NCI-H2081 treated with DMSO at 0.1 percent for 48 hours (cell line): ENCODE results near the gene CNTNAP2.
"Not testable (repeated sequence)": the region's sequence is repeated elsewhere in the genome, so short reads cannot be mapped to it uniquely, and the experiment has no call there.

Experiments
- DNase-seq: peaks from one replicate; lab custom pipeline; 2025; lab: John Stamatoyannopoulos, UW

Gene CNTNAP2

DNA sequence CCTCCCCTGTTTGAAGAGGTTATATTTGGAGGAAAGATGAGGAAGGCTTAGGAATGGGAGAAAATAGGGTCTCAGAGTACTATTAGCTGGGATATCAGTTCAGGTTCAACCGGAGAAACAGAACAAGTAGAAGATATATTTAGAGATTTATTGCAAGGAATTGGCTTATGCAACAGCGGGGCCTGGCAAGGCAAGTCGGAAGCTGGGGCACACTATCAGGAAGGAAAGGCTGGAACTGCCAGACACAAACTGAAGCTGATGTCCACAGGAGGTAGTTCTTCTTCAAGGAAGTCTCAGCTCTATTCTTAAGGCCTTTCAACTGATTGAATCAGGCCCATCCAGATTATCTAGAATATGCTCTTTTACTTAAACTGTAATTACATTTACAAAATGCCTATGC is 1534.4 kb downstream of the CNTNAP2 start:
- DNase-seq: no peak

DNA sequence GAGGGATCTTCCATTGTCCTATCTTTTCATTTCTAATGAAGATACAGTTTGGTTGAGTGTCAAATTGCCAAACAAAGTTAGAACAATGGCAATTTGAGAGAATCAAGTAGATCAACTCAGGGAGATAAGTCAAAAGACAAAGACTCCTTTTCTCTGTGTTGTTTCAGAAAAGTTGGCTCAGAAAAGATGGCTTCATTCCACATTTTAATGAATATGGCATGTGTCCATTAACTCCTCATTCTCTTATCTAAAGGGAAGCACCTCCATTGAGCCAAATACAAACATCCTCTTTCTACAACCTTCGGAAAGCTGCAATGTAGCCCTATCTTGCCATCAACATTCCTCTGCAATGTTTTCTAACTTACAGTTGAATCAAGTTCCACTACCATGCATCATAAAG is 1535.0 kb downstream of the CNTNAP2 start:
- no peak for DNase-seq

DNA sequence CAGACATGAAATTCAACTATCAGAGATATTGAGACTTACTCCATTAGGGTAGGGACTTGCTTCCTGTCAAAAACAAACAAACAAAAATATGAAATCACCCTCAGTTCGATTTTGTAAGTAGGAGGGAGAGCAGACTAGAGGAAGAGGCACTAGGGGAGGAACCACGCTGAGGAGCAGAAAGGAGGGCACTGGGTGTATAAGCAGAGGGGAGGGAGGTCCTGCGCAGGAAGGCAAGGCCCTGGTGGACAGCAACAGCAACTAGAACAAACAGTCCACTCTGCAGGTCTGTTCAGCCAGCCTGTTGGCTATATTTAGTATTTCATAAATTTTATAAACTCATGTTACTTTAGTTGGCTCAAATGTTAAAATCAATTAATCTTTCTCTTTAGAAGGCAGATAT is 1536.9 kb downstream of the CNTNAP2 start:
- no peak for DNase-seq

DNA sequence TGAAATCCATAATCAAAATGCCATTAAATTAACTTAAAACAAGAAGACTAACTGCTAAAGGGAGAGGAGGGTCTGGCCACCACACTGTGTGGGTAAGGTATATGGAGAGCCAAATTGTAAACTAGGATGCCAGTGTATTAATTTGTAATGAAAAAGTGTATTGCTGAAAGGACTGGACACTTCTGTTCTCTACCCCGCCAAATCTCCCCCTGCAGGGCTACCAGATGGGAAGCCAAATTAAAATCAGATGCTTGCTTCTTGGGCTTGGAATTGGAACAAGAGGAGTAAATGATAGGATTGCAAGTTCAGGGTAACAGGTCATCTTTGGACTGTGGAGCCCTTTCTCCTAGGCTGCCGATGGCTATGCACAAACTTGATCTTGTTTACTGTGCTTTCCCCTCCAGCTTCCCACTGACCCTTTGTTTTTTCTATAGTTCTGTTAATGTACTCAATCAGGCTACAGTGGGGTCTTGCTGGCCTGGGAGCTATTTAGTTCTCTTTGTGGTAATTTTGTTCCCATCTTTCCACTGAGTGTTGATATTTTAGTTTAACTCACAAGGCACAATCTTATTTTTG is 1541.9 kb downstream of the CNTNAP2 start:
- no peak for DNase-seq

DNA sequence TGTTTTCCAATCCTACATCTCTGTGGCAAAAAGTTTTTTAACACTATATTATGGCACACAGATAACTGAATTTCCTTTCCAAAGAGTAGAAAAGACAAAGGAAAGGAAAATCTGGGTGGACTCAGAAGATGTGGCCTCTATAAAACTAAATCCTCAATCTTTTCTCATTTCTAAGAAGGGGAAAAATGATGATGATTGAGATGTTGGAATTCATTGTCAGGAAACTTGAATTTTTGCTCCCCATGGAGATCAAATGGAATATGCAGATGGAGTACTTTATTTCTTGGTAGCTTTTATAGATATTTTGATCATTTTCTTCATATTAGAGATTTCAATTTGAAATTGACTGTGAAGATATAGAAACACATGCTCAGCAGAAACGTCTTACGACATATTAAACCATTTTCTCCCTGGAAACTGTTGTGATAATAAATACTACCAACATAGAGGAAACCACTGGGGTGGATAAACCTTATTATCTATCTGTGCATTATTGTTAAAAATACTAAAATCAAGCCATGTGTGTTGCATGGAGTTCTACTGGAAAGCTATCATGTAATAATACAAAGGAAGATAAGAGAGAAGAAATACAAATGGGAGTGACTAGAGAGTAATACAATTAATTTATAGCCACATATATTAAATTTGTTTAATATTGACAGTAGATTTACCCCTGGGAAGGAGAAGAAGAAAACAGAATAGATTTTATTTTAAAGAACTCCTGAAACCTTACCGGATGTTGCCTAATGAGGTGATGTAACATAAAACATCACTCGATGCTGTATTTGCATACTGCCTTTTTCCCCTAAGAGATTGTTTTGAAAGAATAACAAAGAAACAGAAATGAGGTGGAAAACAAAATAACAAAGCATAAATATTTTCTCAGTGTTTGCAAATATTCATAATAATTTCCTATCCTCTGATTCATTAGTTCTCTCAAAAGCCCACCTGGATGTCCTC is 1542.7 kb downstream of the CNTNAP2 start:
- DNase-seq: no peak

DNA sequence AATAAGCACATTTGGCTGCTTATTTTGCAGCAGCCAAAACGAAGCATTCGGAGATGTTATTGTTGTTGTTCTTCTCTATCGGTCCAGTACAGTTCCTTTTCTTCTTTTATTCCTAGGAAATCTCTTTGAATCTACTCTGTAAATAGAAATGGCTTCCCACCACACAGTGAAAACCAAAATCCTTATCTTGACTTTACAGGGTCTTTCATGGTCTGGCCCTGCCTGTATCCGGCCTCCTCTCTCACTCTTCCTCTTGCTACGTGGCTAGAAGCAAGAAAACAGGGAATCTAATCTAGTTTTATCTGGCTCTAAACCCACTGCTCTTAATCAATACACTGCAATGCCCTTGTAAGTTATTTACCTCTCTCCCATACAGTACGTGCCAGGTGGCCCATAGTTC is 1547.9 kb downstream of the CNTNAP2 start:
- no peak for DNase-seq

DNA sequence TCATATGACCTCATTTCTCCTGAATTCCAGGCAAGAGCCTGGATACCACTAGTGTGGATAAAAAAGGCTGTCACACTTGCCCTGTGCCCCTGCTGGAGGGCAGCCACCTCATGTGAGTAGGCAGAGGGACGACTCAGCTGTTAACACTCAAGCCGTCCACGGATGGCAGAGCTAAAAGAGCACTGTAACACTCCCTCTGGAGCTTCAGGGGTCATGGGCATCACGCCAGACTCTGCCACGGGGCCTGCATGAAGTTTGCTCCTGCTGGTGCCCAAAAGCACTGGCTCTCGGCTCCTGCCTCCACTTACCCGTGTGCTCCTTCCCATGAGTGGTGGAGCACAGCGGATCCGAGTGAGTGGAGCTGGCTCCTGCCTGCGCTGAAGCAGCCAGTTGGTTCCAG is 1554.2 kb downstream of the CNTNAP2 start:
- no peak for DNase-seq

DNA sequence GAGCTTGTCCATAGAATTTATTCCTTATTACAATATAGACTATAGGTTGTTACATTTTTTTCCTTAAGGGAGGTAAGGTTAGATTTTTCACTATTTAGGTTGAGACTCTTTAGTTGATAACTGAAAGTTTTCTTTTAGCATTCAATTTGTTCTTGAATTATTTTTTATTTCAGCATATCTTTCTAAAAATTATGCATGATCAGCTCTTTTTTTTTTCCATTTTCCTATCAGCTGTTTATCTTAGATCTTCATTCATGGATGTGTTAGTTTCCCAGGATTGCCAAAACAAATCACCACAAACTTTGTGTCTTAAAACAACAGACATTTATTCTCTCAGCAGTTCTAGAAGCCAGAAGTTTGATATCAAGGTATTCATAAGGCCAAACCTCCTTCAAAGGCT is 1558.1 kb downstream of the CNTNAP2 start:
- DNase-seq: no peak

DNA sequence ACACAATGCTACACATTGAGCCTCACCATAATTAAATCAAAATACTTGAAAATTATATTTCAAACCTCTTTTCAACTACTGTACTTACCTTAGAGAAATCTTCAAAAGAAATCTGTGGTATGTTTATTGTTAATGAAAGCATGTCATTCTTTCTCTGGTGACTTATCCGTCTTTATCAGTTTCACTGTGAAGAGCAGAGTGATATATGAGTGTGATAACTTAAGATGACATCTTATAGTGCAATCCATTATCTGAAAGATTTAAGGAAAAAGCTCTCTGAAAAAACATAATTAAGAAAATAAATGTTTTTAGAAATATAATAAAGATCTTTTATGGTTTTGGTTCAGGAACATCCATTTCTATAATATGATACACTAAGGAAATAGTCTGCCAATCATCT is 1562.3 kb downstream of the CNTNAP2 start:
- DNase-seq: no peak

DNA sequence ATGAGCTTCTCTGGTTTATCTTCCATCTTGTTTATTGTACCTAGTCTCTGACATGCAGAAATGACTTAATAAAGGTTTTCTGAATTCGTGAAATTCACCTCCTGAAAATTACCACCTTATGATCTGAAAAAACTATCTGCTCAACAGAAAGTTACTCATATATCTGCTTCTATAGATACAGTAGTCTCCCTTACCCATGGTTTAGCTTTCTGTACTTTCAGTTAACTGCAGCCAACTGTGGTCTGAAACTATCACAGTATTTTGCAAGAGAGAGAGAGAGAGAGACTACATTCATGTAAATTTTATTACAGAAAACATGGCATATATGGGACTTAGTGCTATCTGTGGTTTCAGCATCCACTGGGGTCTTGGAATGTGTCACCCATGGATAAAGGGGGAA is 1564.9 kb downstream of the CNTNAP2 start:
- no peak for DNase-seq

DNA sequence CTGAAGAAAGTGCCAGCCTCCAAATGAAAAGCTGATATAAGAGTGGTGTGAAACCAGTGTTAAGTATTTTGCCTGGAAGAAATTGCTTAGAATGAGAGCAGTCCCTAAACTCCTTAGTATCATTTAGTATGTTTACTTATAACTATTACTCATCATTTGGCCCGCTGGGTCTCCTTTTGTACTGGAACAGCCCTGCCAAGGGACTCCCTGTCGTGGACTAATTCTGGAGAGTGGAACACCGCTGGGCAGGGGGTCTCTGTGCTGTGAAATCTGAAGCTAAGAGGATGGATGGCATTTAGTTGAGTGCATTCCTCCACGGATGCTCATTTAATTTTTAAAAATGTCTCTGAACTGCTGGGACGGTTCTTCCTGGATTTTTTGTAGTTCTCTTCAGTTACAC is 1584.1 kb downstream of the CNTNAP2 start:
- DNase-seq: no peak

DNA sequence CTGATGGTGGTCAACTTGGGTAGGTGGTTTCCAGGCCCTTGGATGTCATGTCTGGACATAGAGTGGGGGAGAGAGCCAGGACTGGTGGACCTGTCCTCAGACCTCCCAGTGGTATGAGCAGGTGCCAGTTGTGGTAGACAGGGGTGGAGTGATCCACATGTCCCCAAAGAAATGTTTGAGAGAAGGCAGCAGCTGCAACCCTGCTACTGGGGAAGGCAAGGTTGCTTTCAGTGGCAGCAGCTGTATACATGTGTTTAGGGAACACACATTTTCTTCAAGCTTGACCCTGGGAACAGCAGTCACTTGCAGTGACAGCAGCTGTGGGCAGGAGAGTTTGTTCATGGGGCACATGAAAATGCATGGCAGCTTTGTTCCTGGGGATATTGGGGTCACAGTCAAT is 1591.3 kb downstream of the CNTNAP2 start:
- DNase-seq: no peak

DNA sequence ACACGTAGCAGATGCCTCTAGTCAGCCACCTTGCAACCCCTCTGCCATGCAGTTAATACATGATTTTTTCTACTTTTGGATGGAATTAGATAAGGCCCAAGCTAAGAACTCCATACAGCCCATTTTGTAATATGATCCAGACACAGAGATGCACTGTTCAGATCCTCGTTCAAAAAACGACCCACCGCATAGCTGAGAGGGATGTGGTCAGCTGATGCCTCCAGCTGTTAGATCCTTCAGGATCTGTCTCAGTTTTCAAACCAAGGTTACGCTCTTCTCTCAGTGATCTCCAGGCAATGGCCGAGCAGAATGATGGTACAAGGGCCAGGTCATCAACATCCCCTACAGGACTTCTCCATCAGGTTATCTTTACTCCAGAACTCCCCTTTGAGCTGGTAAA is 1592.3 kb downstream of the CNTNAP2 start:
- DNase-seq: no peak

DNA sequence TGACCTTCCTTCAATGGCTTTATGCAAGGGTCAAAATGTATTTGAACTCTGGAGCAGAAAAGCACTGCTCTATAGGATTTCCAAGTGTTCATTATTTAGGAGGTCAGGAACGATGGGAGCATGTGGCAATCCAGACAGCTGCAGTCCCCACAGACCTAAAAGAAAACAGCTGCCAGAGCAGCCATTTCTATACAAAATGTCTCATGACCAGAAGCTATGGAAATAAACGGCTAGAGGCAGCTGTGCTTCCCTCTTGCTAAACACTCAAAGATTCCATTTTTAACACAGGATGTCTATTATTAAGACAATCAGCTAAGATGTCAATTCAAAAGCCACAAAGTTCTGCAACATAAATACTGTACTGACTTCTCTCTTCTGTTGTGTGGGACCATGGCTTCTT is 1594.8 kb downstream of the CNTNAP2 start:
- no peak for DNase-seq

DNA sequence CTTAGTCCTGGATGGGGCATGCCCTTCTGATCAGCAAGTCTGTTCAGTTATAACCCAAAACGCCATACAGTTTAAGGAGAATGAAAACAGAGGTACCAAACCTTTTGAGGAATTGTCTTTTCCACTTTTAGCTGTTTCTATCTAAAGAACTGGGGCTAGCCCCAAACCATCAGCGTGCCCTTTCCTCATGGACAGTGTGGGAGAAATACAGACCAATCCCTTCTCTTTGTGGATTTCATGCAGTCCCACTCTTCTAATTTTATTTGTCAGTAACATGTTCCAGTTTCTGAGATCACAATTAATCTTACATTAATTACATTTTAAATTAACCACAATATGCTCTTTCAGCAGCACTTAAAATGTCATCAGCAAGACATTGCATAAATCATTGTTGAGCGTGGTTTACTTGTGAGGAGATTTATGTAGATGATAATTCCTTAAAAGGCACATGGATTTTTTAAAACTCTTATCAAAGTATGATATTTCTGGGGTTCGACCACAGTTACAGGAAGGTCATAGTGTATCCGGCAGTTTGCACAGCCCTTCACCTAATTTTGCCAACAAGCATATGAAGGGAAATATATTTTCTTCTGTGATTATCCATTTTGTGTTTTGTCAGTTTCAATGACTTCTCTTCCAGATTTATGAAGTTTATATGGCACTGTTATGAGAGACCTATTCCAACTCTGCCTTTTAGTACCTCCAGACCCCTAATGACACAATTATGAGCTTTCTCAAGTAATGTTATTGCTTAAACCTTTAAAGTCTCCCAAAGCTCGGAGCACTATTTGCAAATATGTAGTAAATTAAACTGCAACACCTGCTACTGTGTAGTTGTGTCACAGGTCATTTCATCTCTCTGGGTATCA is 1605.6 kb downstream of the CNTNAP2 start:
- DNase-seq: no peak

DNA sequence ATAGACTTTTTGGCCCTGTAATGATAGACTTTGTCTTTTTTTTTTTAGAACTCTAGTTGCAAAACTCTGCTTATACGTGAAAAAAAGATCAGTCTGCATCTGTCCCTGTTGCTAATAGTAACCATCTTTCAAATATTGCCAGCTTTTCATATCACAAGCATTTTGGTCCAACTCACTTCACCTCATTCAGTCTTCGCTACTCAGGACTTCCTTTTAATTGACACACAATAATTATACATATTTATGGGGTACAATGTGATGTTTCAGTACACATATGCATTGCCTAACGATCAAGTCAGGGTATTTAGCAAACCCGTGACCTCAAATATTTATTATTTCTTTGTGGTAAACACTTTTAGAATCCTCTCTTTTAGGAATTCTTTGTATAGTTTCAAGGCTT is 1606.9 kb downstream of the CNTNAP2 start:
- no peak for DNase-seq

DNA sequence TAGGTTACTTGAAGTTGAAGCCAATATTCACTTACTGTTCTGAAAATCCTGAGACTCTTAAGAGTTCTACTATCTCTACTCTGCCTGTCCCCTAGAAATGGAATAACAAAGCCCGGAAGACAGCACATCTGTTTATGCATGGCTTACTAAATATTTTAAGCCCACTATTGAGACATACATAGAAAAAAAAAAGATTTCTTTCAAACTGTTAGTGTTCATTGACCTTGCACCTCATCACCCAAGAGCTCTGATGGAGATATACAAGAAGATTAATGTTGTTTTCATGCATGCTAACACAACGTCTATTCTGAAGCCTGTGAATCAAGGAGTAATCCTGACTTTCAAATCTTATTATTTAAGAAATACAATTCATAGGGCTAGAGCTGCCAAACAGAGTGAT is 1614.7 kb downstream of the CNTNAP2 start:
- no peak for DNase-seq

DNA sequence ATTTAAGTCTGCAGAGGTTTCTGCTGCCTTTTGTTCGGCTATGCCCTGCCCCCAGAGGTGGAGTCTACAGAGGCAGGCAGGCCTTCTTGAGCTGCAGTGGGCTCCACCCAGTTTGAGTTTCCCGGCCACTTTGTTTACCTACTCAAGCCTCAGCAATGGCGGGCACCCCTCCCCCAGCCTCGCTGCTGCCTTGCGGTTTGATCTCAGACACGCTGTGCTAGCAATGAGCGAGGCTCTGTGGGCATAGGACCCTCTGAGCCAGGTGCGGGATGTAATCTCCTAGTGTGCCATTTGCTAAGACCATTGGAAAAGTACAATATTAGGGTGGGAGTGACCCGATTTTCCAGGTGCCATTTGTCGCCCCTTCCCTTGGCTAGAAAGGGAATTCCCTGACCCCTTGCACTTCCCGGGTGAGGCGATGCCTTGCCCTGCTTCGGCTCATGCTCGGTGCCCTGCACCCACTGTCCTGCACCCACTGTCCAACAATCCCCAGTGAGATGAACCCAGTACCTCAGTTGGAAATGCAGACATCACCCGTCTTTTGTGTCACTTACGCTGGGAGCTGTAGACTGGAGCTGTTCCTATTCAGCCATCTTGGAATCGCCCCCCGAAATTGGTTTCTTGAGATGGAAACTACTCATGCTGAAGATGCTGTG is 1621.1 kb downstream of the CNTNAP2 start:
- DNase-seq: not testable (repeated sequence)

DNA sequence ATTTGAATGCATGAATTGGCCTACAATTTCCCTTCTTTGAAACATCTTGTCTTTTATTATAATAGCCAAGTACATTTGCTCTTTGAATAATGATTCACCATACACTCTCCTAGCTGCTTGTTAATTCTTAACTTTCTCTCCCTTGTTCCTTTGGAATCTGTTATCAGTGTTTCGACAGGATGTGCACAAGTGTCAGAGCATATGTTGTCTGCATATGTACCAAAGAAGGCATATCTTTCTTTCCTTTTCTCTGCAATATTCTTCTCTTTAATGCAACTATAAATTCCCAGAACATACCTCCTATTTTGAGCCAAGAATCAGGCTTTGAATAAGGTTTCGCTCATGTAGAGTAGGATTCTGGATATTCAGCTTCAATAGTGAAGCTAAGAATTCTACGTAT is 1625.7 kb downstream of the CNTNAP2 start:
- DNase-seq: no peak

DNA sequence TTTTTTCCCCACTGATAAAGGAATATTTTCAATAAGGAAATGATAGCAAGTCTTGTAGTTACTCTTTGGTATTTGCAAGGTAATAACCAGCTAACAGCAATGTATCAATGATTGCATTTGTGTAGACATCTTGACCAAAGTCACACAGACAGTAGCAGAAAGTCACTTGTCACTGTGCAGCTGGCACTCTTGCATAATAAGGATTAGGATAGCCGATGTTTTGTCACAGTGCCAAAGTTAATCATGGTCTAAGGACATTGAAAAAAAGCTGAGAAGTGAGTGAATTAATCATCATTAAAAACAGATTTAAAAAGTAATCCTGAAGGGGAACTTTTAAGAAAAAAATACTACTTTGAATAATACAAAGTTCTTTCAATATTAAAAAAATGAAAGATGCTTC is 1639.7 kb downstream of the CNTNAP2 start:
- no peak for DNase-seq

DNA sequence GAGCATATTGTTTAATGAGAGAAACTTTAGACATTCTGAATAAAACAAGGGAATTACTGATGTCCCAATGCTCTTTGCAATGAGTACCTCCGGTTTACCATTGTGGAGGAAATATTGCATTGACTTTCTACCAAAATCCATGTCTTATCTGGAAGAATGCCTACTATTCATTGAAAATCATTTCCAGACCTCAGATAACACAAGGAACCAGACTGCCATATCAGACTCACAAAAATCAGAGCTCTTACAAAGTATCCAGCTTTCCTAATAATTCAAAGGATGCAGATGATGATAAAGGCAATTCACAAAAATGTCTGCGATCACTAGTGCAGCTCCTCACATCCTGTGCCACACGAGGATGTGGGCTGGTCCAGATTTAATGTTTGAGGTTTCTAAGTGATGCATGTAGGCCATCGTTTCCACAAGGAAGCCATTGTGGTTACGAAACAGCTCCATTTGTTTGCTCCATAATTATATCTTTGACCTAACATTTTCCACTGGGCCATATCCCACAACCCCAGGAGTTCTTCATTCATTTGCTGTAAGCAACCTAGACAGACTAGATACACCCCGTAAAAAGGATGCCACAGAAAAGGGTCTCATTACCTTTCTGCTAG is 1642.8 kb downstream of the CNTNAP2 start:
- no peak for DNase-seq

DNA sequence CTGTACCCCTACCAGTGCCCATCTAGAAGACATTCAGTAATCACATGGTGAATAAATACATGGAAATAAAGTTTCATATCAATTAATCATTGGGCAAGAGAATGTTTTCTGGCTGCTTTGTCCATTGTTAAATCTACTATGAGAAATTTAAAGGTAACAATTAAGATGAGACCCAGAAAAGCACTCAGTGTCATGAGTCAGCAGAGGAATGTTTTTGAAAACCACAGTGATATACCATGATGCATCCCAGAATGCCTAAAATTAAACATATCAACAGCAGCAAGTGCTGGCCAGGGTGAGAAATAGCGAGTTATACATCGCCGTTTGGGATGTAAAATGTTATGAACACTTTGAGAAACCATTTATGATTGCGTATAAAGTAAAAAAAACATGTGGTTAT is 1648.7 kb downstream of the CNTNAP2 start:
- no peak for DNase-seq
